Esophagus (tissue), 2 donors: ENCODE results near the gene MBD3L1. TPM values are rescaled to one million over a fixed set of nuclear protein-coding genes. Genes with fewer than 3 reads are reported as not detected.

Experiments
- H3K27ac ChIP-seq, 2 donors: one replicate each; pipeline ENCODE4 v1.5.1; 2013; ENCODE audit warnings: low read depth in 2 of 2, mild to moderate bottlenecking in 2 of 2, inconsistent platforms in 1 of 2, low read length in 1 of 2, moderate library complexity in 1 of 2
- H3K27me3 ChIP-seq, 2 donors: one replicate each; pipeline ENCODE4 v1.6.1; 2013; ENCODE audit warnings: low read length in 2 of 2, control low read depth in 1 of 2, mild to moderate bottlenecking in 1 of 2; ENCODE audit not compliant: insufficient read depth in 2 of 2, control insufficient read depth in 1 of 2
- H3K36me3 ChIP-seq, 2 donors: one replicate each; pipeline ENCODE4 v1.6.1; 2013; ENCODE audit warnings: low read length in 1 of 2; ENCODE audit not compliant: control insufficient read depth in 2 of 2, insufficient read depth in 2 of 2
- H3K4me1 ChIP-seq, 2 donors: one replicate each; pipeline ENCODE4 v1.6.1; 2013; ENCODE audit warnings: low read length in 1 of 2; ENCODE audit not compliant: control insufficient read depth in 2 of 2, insufficient read depth in 2 of 2
- H3K4me3 ChIP-seq, 2 donors: one replicate each; pipeline ENCODE4 v1.5.1; 2013; ENCODE audit warnings: low read length in 2 of 2, mild to moderate bottlenecking in 2 of 2, low read depth in 1 of 2, moderate library complexity in 1 of 2
- H3K9me3 ChIP-seq, 2 donors: one replicate each; pipeline ENCODE4 v1.6.1; 2013; ENCODE audit warnings: mild to moderate bottlenecking in 2 of 2, low read depth in 1 of 2, low read length in 1 of 2, moderate library complexity in 1 of 2; ENCODE audit not compliant: control insufficient read depth in 2 of 2, insufficient read depth in 1 of 2
- WGBS, 2 donors: extraction: QIAGEN DNeasy Blood & Tissue Kit; methylation state at CpG; one replicate each; pipeline ENCODE4 v1.1.7; 2013; 5-methylcytosine and 5-hydroxymethylcytosine counted together
- polyA plus RNA-seq, 2 donors: library from polyadenylated mRNA; stranded (reverse); fragments of 200-250 nt; gene quantifications; one replicate each; pipeline ENCODE4 v1.2.3, GENCODE V29; 2013
- donor health status: healthy with polysubstance abuse.
- donor health status: Bipolar disorder and iron deficiency.

The MBD3L1 gene
- not detected for polyA plus RNA-seq

DNA sequence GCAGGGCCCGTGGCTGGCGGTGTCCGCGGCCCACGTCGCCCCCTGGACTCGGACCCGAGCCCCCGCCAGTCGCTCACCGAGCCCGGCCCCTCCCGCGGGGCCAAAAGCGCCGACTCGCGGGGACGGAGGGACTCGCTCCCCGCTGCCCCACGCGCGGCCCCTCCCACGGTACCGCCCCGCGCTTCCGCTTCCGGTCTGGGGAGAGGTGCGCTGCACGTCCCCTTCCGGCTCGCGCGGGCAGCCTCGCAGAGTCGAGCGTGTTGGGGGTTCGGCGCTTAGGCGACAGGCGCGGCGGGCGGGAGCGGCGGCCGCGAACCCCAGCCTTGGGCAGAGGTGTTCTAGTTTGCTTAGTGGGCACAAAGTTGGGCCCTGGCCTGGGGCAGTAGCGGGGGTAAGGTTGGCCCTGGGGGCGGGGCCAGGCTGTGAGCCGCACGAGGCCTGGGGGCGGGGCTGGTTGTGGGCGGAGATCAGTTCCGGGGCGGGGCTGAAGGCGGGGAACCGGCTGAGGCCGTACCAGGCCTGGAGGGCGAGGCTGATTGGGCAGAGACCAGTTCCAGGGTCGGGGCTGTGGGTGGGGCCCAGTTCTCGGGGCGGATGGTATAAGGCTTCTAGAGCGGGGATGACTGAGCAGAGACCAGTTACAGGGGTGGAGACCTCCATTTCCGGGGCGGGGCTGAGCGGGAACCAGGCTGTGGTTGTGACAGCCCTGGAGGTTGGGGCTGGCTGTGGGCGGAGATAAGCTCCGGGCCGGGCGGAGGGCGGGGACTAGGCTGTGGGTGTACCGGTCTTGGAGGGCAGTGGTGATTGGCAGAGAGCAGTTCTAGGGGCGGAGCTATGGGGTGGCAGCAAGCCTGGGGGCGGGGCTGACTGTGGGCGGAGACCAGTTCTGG lies at the start of gene MBD3L1, which contains the start of gene ZNF558:
Gene MBD3L1 (plus strand): TSS at position 246 of the 890 bp plus-strand sequence. CDS start 10,302 bp downstream, outside the sequence.
Gene ZNF558 (minus strand): TSS at position 173 of the 890 bp plus-strand sequence. CDS start 9,645 bp downstream, outside the sequence.
- Histone ChIP-seq H3K36me3 (peaks cover 0 to 5% of the 10 kb centered on the region in 2 donors), H3K27me3 (no peaks in the 10 kb centered on the region), H3K27ac (peak within 1 kb of the TSS; percentile 96 to 98), H3K4me3 (peak within 1 kb of the TSS; percentile 62 to 94), H3K9me3 (no peaks in the 10 kb centered on the region), H3K4me1 (no peaks in the 10 kb centered on the region)
- WGBS, 2 donors = 1% methylated on average over 52 to 78 of the region's 78 CpGs

- Histone ChIP-seq H3K27me3 (no peaks in the 10 kb centered on the region), H3K4me1 (no peaks in the 10 kb centered on the region), H3K4me3 (no peak overlapping the region), H3K27ac (no peak overlapping the region), H3K36me3 (no peaks in the 10 kb centered on the region), H3K9me3 (peaks cover 0 to 4% of the 10 kb centered on the region in 2 donors)
- 50 to 51% methylated on average over 1 of the region's 1 CpG for WGBS, 2 donors
Observed at GRCh38 chr19:8794823-8795222, 37.4 kb upstream of the MBD3L1 start.

DNA sequence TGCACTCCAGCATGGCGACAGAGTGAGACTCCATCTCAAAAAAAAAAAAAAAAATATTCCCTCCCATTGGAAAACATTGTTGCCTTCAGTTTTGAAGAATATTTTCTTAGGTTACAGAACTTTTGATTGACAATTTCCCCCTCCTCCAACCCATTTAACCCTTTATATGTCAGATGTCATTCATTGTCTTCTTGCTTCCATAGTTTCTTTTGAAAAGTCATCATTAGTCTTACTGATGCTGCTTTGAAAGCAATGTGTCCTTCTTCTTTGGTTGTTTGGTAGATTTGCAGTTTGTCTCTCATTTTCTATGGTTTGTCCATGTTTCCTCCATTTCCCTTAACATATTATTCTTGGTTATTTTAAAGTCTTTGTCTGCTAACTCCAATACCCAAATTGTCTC lies 25.5 kb upstream of the MBD3L1 start:
- no peak overlapping the region for H3K4me3 ChIP-seq
- H3K9me3 ChIP-seq = peaks cover 26 to 36% of the 10 kb centered on the region in 2 donors
- H3K27ac ChIP-seq = no peak overlapping the region
- 100% methylated on average over 1 of the region's 1 CpG for WGBS, 2 donors
- no peaks in the 10 kb centered on the region for H3K4me1 ChIP-seq
- peaks cover 19 to 22% of the 10 kb centered on the region in 2 donors for H3K36me3 ChIP-seq
- H3K27me3 ChIP-seq = no peaks in the 10 kb centered on the region

DNA sequence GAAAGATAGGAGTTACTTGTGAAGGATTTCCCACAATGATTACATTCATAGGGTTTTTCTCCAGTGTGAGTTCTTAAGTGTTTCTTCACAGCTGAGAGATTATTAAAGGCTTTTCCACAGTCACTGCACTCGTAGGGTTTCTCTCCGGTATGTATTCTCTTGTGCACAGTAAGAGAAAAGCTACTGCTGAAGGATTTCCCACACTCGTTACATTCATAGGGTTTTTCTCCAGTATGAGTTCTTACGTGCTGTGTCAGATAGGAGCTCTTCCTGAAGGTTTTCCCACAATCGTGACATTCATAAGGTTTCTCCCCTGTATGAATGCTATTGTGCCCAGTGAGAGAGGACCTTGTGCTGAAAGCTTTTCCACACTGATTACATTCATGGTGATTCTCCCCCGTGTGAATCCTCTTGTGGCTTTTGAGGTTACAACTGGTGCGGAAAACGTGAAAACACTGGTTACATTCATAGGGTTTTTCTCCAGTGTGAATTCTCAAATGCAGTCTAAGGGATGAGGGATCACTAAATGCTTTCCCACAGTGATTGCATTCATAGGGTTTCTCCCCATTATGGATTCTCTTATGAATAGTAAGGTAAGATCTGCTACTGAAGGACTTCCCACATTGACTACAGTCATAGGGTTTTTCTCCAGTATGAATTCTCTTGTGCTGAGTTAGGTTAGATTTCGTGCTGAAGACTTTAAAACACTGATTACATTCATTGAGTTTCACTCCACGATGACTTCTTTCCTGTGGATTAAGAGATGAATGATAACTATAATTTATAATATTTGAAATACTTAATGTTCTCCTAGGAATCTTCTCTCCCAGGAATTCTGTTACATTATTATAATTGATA lies 20.6 kb upstream of the MBD3L1 start:
- Histone ChIP-seq H3K9me3 (peaks cover 27 to 43% of the 10 kb centered on the region in 2 donors), H3K36me3 (peaks cover 28 to 43% of the 10 kb centered on the region in 2 donors), H3K4me1 (no peaks in the 10 kb centered on the region), H3K4me3 (peak overlapping the region in 1 of 2 donors; percentile 5), H3K27ac (no peak overlapping the region), H3K27me3 (no peaks in the 10 kb centered on the region)
- 97% methylated on average over 10 of the region's 10 CpGs for WGBS, 2 donors

- H3K4me1 ChIP-seq = no peaks in the 10 kb centered on the region
- H3K27ac ChIP-seq = no peak overlapping the region
- no peak overlapping the region for H3K4me3 ChIP-seq
- H3K9me3 ChIP-seq = peaks cover 22 to 33% of the 10 kb centered on the region in 2 donors
- H3K36me3 ChIP-seq = peaks cover 25 to 38% of the 10 kb centered on the region in 2 donors
- no peaks in the 10 kb centered on the region for H3K27me3 ChIP-seq
- 90 to 95% methylated on average over 3 of the region's 3 CpGs for WGBS, 2 donors
Observed at GRCh38 chr19:8814176-8814575, 18.0 kb upstream of the MBD3L1 start.

DNA sequence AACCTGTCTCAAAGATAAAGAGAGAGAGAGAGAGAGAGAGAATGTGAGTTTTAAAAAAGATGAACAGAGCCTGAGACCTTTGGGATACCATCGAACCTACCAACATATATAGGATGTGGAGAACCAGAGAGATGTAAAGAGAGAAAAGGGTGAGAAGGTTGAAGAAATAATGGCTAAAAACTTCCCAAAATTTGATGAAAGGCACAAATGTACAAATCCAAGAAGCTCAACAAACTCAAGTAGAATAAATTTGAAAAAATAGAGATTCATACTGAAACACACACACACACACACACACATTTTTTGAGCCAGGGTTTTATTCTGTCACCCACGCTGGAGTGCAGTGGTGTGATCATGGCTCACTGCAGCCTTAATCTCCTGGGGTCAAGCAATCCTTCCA lies 16.4 kb upstream of the MBD3L1 start:
- H3K27ac ChIP-seq = no peak overlapping the region
- H3K27me3 ChIP-seq = no peaks in the 10 kb centered on the region
- H3K36me3 ChIP-seq = peaks cover 27 to 34% of the 10 kb centered on the region in 2 donors
- 94 to 100% methylated on average over 2 of the region's 2 CpGs for WGBS, 2 donors
- no peaks in the 10 kb centered on the region for H3K4me1 ChIP-seq
- H3K4me3 ChIP-seq = no peak overlapping the region
- peaks cover 20 to 29% of the 10 kb centered on the region in 2 donors for H3K9me3 ChIP-seq

- H3K9me3 ChIP-seq = peaks cover 7 to 26% of the 10 kb centered on the region in 2 donors
- H3K27ac ChIP-seq = no peak overlapping the region
- no peaks in the 10 kb centered on the region for H3K27me3 ChIP-seq
- 98% methylated on average over 3 of the region's 3 CpGs for WGBS, 2 donors
- no peak overlapping the region for H3K4me3 ChIP-seq
- no peaks in the 10 kb centered on the region for H3K4me1 ChIP-seq
- H3K36me3 ChIP-seq = peaks cover 25 to 55% of the 10 kb centered on the region in 2 donors
Observed at GRCh38 chr19:8820234-8820633, 11.9 kb upstream of the MBD3L1 start.

GRCh38 chr19:8821748-8822241 lies 10.4 kb upstream of the MBD3L1 start:
- H3K36me3 ChIP-seq = peaks cover 19 to 48% of the 10 kb centered on the region in 2 donors

GRCh38 chr19:8826371-8826770 lies 5.8 kb upstream of the MBD3L1 start:
- WGBS, 2 donors = 93 to 96% methylated on average over 5 of the region's 5 CpGs
- no peaks in the 10 kb centered on the region for H3K27me3 ChIP-seq
- H3K4me1 ChIP-seq = no peaks in the 10 kb centered on the region
- H3K4me3 ChIP-seq = no peak overlapping the region
- H3K9me3 ChIP-seq = peaks cover 0 to 8% of the 10 kb centered on the region in 2 donors
- H3K36me3 ChIP-seq = peaks cover 16 to 39% of the 10 kb centered on the region in 2 donors
- no peak overlapping the region for H3K27ac ChIP-seq

More at GRCh38 chr19:8821748-8822241, 10.4 kb upstream of the MBD3L1 start:
- Histone ChIP-seq H3K27ac (no peak overlapping the region), H3K9me3 (peaks cover 3 to 17% of the 10 kb centered on the region in 2 donors), H3K4me1 (no peaks in the 10 kb centered on the region), H3K27me3 (no peaks in the 10 kb centered on the region), H3K4me3 (no peak overlapping the region)
- 94 to 97% methylated on average over 5 of the region's 5 CpGs for WGBS, 2 donors
